SK-N-MC (cell line): ENCODE data around the gene LCOR.

ENCODE experiments used
- EZH2 ChIP-seq: fragments of 200-600 bp; sonication (generic); IDR thresholded peaks from one replicate; pipeline ENCODE4 v1.6.1; 2017; ENCODE audit warnings: antibody characterized with exemption
- POLR2AphosphoS5 ChIP-seq: IDR thresholded peaks from 2 replicates; pipeline ENCODE4 v1.6.1; 2012; ENCODE audit warnings: mild to moderate bottlenecking, low read depth, low read length, borderline replicate concordance

GRCh38 chr10:96912405-96912804 is 80.3 kb downstream of the LCOR start:
- no peak for TF ChIP-seq EZH2
- no peak for TF ChIP-seq POLR2AphosphoS5
